ENCODE results near the gene MESP1.

Gene MESP1

DNA sequence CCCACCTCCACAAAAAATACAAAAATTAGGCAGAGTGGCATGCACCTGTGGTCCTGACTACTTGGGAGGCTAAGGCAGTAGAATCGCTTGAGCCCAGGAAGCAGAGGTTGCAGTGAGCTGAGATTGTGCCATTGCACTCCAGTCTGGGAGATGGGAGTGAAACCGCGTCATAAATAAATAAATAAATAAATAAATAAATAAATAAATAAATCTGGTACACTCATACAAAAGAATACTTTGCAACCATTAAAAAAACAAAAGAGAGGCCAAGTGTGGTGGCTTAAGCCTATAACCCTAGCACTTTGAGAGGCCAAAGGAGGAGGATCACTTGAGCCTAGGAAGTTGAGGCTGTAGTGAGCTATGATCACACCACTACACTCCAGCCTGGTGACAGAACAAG lies 28.0 kb downstream of the MESP1 start:
- WGBS (ENCODE audit: insufficient coverage, insufficient read length), result no CpG with 5 or more reads among the region's 3 CpGs
- Histone ChIP-seq H3K9me3 (ENCODE audit: control insufficient read depth, insufficient read depth, low read length) (no peaks in the 10 kb centered on the region; the same call in 1 of the 2 replicates), H3K36me3 (ENCODE audit: control insufficient read depth, insufficient read depth, low read length) (no peaks in the 10 kb centered on the region), H3K4me3 (ENCODE audit: low read length) (no peak overlapping the region), H3K27ac (ENCODE audit: low read length) (no peak overlapping the region), H3K27me3 (ENCODE audit: control insufficient read depth, insufficient read depth, low read length) (no peaks in the 10 kb centered on the region), H3K4me1 (ENCODE audit: control insufficient read depth, insufficient read depth, low read length) (no peaks in the 10 kb centered on the region)
- no peak for DNase-seq (ENCODE audit: low read depth, low spot score)

DNA sequence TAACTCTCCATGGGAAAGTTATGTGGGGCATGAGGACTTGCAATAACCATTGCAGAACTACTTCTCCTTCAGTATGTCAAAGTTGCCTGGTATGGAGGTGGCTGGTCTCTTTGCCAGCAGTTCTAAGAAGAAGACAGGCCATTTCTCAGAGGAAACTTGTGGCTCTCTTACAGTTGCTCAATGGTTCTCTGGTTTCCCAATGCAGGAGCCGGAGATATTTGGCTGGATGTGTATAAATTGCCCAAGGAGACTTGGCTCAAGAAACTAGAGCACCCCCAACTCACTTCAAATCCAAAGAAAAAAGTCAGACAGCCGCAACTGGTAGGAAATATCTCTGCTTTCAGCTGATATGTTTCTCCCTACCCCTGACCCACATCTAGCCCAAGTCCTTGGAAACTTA lies 36.3 kb downstream of the MESP1 start:
- no CpG with 5 or more reads among the region's 2 CpGs for WGBS (ENCODE audit: insufficient coverage, insufficient read length)
- H3K27ac ChIP-seq (ENCODE audit: low read length), result no peak overlapping the region
- H3K27me3 ChIP-seq (ENCODE audit: control insufficient read depth, insufficient read depth, low read length), result no peaks in the 10 kb centered on the region
- no peak overlapping the region for H3K4me3 ChIP-seq (ENCODE audit: low read length)
- no peak for DNase-seq (ENCODE audit: low read depth, low spot score)
- H3K36me3 ChIP-seq (ENCODE audit: control insufficient read depth, insufficient read depth, low read length), result no peaks in the 10 kb centered on the region
- H3K4me1 ChIP-seq (ENCODE audit: control insufficient read depth, insufficient read depth, low read length), result no peaks in the 10 kb centered on the region
- no peaks in the 10 kb centered on the region for H3K9me3 ChIP-seq (ENCODE audit: control insufficient read depth, insufficient read depth, low read length)

DNA sequence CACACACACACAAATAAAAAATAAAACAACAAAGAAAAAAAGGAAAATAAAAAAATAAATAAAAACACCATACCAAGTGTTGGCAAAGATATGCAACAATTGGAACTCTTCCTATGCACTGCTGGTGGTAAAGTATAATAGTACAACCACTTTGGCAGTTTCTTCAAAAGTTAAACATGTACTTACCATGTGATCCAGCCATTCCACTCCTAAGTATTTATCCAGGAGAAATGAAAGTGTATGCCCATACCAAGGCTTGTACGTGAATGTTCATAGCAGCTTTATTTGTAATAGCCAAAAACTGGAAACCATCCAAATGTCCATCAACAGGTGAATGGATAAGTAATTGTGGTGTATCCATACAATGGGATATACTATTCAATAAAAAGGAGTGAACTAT lies 43.5 kb downstream of the MESP1 start:
- no peak for DNase-seq (ENCODE audit: low read depth, low spot score)
- no CpG with 5 or more reads among the region's 1 CpG for whole genome bisulfite sequencing (ENCODE audit: insufficient coverage, insufficient read length)
- Histone ChIP-seq H3K36me3 (ENCODE audit: control insufficient read depth, insufficient read depth, low read length) (no peaks in the 10 kb centered on the region), H3K4me1 (ENCODE audit: control insufficient read depth, insufficient read depth, low read length) (no peaks in the 10 kb centered on the region), H3K27me3 (ENCODE audit: control insufficient read depth, insufficient read depth, low read length) (no peaks in the 10 kb centered on the region), H3K27ac (ENCODE audit: low read length) (no peak overlapping the region), H3K4me3 (ENCODE audit: low read length) (no peak overlapping the region), H3K9me3 (ENCODE audit: control insufficient read depth, insufficient read depth, low read length) (no peaks in the 10 kb centered on the region)

DNA sequence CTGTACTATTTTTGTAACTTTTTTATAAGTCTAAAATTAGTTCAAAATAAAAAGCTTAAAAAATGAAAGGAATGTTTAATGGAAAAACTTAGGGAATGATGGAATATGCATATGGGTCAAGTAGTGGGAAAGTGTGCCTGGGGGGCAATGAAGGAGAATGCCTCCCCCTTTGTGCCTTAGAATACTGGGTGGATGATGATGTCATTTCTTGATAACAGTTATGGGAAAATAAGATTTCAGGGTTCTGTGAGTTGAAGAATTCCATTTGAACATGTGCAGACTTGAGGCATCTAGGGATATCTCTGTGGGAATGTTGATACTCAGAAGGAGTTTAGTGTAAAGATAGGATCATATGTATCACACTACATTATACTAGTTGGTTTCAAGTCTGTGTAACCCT lies 46.6 kb downstream of the MESP1 start:
- Histone ChIP-seq H3K36me3 (ENCODE audit: control insufficient read depth, insufficient read depth, low read length) (no peaks in the 10 kb centered on the region), H3K4me1 (ENCODE audit: control insufficient read depth, insufficient read depth, low read length) (no peaks in the 10 kb centered on the region)

More for the DNA sequence above, 46.6 kb downstream of the MESP1 start:
- no peak for DNase-seq (ENCODE audit: low read depth, low spot score)
- Histone ChIP-seq H3K27ac (ENCODE audit: low read length) (no peak overlapping the region), H3K27me3 (ENCODE audit: control insufficient read depth, insufficient read depth, low read length) (no peaks in the 10 kb centered on the region), H3K9me3 (ENCODE audit: control insufficient read depth, insufficient read depth, low read length) (no peaks in the 10 kb centered on the region), H3K4me3 (ENCODE audit: low read length) (no peak overlapping the region)
